HG03108 (cell line): Measurements from ENCODE around the gene NUDT8.
A peak's percentile ranks its signal among the peaks of the same experiment; 100 is the strongest.
"Not testable (repeated sequence)": the region's sequence is repeated elsewhere in the genome, so short reads cannot be mapped to it uniquely, and the experiment has no call there.

ENCODE experiments used
- ATAC-seq: cut with Tn5 transposase; IDR thresholded peaks from one replicate; pipeline ENCODE4 v1.9.1; 2021; ENCODE audit warnings: moderate library complexity; ENCODE audit not compliant: unreplicated experiment

NUDT8 gene

DNA sequence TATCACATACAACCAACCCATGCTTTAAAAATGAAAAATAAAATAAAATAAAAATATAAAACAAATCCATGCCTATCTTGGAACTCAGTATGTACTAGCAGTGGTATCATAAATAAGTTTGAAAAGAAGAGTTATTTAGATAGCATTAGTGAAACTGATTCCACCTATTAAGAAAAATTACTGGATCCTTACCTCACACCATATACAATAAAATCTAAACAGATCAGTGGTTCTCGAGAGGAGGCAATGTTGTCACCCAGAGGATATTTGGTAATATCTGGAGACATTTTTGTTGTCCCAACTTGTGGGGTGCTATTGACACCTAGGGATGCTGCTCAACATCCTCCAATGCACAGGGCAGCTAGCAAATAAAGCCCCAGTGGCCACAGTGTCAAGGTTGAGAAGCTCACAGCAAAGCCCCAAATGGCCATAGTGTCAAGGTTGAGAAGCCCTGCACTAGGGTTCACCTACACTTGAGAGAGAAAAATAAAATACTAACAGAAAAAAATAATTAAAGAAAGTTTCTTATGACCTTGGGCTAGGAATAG lies 32.9 kb downstream of the NUDT8 start:
- ATAC-seq = no peak

- no peak for ATAC-seq
Measured at GRCh38 chr11:67594480-67594879, 35.3 kb downstream of the NUDT8 start.

GRCh38 chr11:67593565-67593905 lies 36.2 kb downstream of the NUDT8 start:
- no peak for ATAC-seq

GRCh38 chr11:67592880-67593564 lies 36.7 kb downstream of the NUDT8 start:
- no peak for ATAC-seq

DNA sequence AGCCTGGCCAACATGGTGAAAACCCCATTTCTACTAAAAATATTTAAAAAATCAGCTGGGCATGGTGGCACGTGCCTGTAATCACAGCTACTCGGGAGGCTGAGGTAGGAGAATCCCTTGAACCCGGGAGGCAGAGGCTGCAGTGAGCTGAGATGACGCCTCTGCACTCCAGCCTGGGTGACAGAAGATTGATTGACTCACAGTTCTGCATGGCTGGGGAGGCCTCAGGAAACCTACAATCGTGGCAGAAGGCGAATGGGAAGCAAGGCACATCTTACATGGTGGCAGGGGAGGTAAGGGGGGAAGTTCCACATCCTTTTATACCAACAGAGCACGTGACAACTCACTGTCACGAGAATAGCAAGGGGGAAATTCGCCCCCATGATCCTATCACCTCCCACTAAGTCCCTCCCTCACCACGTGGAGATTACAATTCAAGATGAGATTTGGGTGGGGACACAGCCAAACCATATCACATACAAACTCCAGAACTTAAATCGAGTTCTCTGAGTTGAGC lies 40.8 kb downstream of the NUDT8 start:
- not testable (repeated sequence) for ATAC-seq

GRCh38 chr11:67588136-67588503 lies 41.6 kb downstream of the NUDT8 start:
- ATAC-seq = peak; percentile 19

DNA sequence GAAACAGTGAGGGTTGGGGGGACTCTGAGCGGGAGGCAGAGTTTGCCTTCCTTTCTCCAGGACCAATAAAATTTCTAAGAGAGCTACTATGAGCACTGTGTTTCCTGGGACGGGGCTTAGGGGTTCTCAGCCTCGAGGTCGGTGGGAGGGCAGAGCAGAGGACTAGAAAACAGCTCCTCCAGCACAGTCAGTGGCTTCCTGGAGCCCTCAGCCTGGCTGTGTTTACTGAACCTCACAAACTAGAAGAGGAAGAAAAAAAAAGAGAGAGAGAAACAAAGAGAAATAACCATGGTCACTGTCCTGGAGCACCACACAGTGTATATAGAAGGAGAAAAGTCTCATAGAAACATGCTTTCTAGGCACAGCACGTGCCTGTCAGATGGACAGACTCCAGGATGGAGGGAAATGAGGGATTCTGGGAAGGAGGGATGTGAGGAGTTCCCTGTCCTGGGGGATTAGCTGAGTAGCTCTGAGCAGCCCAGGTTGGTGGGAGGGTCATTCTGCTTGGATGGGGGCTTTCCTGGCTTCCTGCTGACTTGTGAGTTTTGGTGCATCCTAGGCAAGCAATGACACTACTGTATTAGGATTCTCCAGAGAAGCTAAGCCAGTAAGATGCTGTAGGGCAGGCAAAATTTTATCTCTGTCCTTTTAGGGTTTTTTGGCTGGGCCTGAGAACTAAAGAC lies 43.0 kb downstream of the NUDT8 start:
- ATAC-seq = no peak

DNA sequence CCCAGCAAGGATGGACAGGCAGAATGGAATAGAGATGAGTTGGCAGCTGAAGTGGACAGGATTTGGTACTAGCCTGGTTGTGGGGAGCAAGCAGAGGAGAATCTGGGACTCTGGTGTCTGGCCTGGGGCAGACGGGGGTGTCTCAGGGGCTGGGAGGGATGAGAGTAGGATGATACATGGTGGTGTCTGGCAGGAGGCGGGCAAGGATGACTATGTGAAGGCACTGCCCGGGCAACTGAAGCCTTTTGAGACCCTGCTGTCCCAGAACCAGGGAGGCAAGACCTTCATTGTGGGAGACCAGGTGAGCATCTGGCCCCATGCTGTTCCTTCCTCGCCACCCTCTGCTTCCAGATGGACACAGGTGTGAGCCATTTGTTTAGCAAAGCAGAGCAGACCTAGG lies 43.8 kb downstream of the NUDT8 start:
- no peak for ATAC-seq

- no peak for ATAC-seq
Measured at GRCh38 chr11:67584881-67585873, 44.6 kb downstream of the NUDT8 start.

DNA sequence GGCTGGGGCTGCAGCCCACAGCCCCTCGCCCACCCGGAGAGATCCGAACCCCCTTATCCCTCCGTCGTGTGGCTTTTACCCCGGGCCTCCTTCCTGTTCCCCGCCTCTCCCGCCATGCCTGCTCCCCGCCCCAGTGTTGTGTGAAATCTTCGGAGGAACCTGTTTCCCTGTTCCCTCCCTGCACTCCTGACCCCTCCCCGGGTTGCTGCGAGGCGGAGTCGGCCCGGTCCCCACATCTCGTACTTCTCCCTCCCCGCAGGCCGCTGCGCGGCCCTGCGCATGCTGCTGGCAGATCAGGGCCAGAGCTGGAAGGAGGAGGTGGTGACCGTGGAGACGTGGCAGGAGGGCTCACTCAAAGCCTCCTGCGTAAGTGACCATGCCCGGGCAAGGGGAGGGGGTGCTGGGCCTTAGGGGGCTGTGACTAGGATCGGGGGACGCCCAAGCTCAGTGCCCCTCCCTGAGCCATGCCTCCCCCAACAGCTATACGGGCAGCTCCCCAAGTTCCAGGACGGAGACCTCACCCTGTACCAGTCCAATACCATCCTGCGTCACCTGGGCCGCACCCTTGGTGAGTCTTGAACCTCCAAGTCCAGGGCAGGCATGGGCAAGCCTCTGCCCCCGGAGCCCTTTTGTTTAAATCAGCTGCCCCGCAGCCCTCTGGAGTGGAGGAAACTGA lies 45.4 kb downstream of the NUDT8 start:
- ATAC-seq = no peak

GRCh38 chr11:67583247-67584204 lies 46.2 kb downstream of the NUDT8 start, which contains the start of gene GSTP1:
TSS of gene GSTP1 (plus strand) at chr11:67583812. CDS start at chr11:67583844, 32 bp downstream.
- peak; percentile 57 for ATAC-seq

DNA sequence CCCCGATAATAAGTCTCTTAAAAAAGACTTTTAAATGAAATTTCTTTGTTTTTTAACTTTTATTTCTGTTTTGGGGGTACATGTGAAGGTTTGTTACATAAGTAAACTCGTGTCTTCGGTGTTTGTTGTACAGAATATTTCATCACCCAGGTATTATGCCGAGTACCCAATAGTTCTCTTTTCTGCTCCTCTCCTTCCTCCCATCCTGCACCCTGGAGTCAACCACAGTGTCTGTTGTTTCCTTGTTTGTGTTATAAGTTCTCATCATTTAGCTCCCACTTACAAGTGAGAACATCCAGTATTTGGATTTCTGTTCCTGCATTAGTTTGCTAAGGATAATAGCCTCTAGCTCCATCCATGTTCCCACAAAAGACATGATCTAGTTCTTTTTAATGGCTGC lies 47.7 kb downstream of the NUDT8 start:
- no peak for ATAC-seq

- ATAC-seq = no peak
Measured at GRCh38 chr11:67581469-67581868, 48.3 kb downstream of the NUDT8 start.

DNA sequence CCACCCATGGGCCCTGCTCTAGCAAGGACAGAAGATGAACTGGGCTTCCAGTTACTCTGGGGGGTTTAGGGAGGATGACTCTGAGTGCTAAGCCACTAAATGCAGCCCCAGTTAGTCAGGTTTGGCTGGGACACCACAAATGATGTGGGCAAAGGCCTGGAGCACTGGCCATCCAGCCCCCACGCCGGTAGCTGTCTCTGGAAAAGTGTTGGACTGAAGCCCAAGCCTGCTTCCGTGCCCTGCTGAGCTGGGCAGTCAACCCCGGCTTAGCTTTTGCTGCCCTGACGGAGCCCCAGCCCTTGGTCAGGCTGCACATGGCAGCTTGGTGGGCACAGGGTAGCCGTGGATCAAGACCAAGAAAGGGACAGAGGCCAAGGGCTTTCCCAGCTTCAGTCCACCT lies 51.8 kb downstream of the NUDT8 start:
- no peak for ATAC-seq
